Mucosa of descending colon (tissue), 3 donors: ENCODE measurements around the gene KASH5. TPM values are rescaled to one million over a fixed set of nuclear protein-coding genes. Genes with fewer than 3 reads are reported as not detected.

Experiments used
- ATAC-seq: fragments of 200-7000 bp; cut with Tn5 transposase; one replicate; pipeline ENCODE4 v1.9.1; 2020; ENCODE audit warnings: mild to moderate bottlenecking, moderate library complexity
- DNase-seq, 3 donors: peaks; one replicate each; pipeline ENCODE4 v3.0.0-alpha.2; 2020
- H3K36me3 ChIP-seq: fragments of 200-600 bp; one replicate; pipeline ENCODE4 v1.8.0; 2021; ENCODE audit warnings: low read depth, mild to moderate bottlenecking
- H3K4me1 ChIP-seq: fragments of 200-600 bp; one replicate; pipeline ENCODE4 v1.8.0; 2021; ENCODE audit warnings: low read depth, mild to moderate bottlenecking
- H3K4me3 ChIP-seq: fragments of 200-600 bp; one replicate; pipeline ENCODE4 v1.8.0; 2021; ENCODE audit warnings: mild to moderate bottlenecking
- H3K9me3 ChIP-seq: fragments of 200-600 bp; one replicate; pipeline ENCODE4 v1.8.0; 2021; ENCODE audit warnings: mild to moderate bottlenecking
- CTCF ChIP-seq: fragments of 200-600 bp; IDR thresholded peaks from one replicate; pipeline ENCODE4 v1.8.0; 2022; ENCODE audit warnings: antibody characterized with exemption, mild to moderate bottlenecking
- intact Hi-C, 2 donors: fragments of 100-400 bp; cut with DNase I in 1 of 2; cut with micrococcal nuclease in 1 of 2; formaldehyde crosslinking; loops; one replicate each; pipeline versions ENCODE4 v1.11.0 to v1.11.1; 2022; cut with DNase I, micrococcal nuclease
- total RNA-seq, 3 donors: library from RNA; stranded (reverse); fragmentation: NEBNext Ultra II Directional in 2 of 3; extraction: Animal tissue kit (Norgen Biotek cat#: 25700) in 2 of 3; gene quantifications; one replicate each; pipeline versions ENCODE4 v1.2.1 to v1.2.4, GENCODE V29; 2021 to 2023
- donor health status: DM: no; HTN: no; CAD: no; lungs with moderate emphysema.
- donor health status: DM: no; HTN: no; CAD: no.
- donor health status: DM: no; HTN: yes; CAD: no.

Gene KASH5
- total RNA-seq, 3 donors from 2014 or later: not detected

DNA sequence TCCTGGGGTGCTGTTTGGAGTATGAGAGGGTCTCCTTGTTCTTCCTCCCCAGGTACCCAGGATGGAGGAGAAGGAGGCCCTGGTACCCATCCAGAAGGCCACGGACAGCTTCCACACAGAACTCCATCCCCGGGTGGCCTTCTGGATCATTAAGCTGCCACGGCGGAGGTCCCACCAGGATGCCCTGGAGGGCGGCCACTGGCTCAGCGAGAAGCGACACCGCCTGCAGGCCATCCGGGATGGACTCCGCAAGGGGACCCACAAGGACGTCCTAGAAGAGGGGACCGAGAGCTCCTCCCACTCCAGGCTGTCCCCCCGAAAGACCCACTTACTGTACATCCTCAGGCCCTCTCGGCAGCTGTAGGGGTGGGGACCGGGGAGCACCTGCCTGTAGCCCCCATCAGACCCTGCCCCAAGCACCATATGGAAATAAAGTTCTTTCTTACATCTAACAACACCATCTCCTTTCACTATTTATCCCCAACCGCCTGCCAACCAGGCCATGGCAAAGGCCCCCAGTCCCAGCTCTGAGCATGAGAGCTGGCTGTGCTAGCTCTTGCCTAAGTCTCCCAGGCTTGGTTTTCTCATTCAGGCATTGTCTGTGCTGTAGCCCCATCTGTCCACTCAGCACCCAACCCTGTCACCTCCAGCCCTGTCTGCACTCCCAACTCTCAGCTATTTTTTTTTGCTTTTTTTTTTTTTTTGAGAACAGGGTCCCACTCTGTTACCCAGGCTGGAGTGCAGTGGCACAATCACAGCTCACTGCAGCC, 13.2 kb upstream of the KASH5 start:
- Histone ChIP-seq H3K36me3 (no peaks in the 10 kb centered on the region), H3K4me3 (no peak overlapping the region), H3K9me3 (peaks cover 1% of the 10 kb centered on the region), H3K4me1 (no peaks in the 10 kb centered on the region)
- intact Hi-C loops: no loop called here
- DNase-seq (no peak), ATAC-seq (no peak)
- no peak for TF ChIP-seq CTCF

DNA sequence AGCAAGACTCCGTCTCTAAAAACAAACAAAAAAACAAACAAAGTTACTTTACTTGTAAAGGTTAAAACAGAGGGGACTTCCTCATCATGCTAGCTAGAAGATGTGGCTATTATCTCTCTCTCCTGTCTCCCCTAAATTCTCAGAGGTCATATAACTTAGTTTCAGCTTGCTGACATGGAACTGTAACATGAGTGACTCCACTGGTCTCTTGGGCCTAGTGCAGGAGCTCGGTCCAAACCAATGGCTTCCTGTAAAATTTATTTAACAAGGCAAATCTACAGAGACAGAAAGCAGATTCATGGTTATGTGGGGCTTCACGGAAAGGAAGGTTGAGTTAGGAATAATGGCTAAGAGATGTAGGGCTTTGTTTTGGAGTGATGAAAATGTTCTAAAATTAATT, 9.5 kb upstream of the KASH5 start:
- no peak for TF ChIP-seq CTCF
- intact Hi-C loops: no loop called here

GRCh38 chr19:49380391-49380790, 7.7 kb upstream of the KASH5 start:
- DNase-seq: no peak
- no peak overlapping the region for H3K4me3 ChIP-seq
- no peaks in the 10 kb centered on the region for H3K9me3 ChIP-seq
- no peaks in the 10 kb centered on the region for H3K4me1 ChIP-seq
- no peak for ATAC-seq
- no peak for TF ChIP-seq CTCF
- intact Hi-C loops: no loop called here
- H3K36me3 ChIP-seq: no peaks in the 10 kb centered on the region

More for the DNA sequence above, 9.5 kb upstream of the KASH5 start:
- ATAC-seq: no peak
- no peak for DNase-seq
- no peaks in the 10 kb centered on the region for H3K9me3 ChIP-seq
- H3K4me3 ChIP-seq: no peak overlapping the region
- no peaks in the 10 kb centered on the region for H3K4me1 ChIP-seq
- H3K36me3 ChIP-seq: no peaks in the 10 kb centered on the region

- ATAC-seq (no peak), DNase-seq (no peak)
- H3K4me1 ChIP-seq: no peaks in the 10 kb centered on the region
- intact Hi-C loops: no loop called here
- H3K4me3 ChIP-seq: no peak overlapping the region
- no peaks in the 10 kb centered on the region for H3K9me3 ChIP-seq
- no peaks in the 10 kb centered on the region for H3K36me3 ChIP-seq
- no peak for TF ChIP-seq CTCF
Measured at GRCh38 chr19:49382639-49383038, 5.4 kb upstream of the KASH5 start.

DNA sequence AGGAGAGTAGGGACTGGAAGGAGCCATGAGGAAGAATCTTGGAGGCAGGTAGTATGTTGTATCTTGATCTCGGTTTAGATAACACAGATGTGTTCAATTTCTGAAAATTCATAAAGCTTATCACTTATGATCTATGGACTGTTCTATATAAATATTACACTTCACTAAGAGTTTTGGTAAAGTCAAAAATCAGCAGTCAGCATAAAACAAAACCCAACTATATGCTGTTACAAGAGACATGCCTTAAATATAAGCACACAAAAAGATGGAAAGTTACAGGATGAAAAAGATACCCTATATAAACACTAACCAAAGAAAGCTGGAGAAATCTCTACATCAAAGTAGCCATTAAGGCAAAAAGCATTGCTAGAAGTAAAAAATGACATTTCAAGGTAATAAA, 4.5 kb upstream of the KASH5 start:
- intact Hi-C loops: no loop called here
- TF ChIP-seq CTCF: no peak
- Histone ChIP-seq H3K36me3 (no peaks in the 10 kb centered on the region), H3K4me1 (no peaks in the 10 kb centered on the region), H3K4me3 (no peak overlapping the region), H3K9me3 (no peaks in the 10 kb centered on the region)
- ATAC-seq (no peak), DNase-seq (no peak)
